ENCODE results near the gene EPHB3.
A peak's percentile ranks its signal among the peaks of the same experiment; 100 is the strongest.

EPHB3 gene

DNA sequence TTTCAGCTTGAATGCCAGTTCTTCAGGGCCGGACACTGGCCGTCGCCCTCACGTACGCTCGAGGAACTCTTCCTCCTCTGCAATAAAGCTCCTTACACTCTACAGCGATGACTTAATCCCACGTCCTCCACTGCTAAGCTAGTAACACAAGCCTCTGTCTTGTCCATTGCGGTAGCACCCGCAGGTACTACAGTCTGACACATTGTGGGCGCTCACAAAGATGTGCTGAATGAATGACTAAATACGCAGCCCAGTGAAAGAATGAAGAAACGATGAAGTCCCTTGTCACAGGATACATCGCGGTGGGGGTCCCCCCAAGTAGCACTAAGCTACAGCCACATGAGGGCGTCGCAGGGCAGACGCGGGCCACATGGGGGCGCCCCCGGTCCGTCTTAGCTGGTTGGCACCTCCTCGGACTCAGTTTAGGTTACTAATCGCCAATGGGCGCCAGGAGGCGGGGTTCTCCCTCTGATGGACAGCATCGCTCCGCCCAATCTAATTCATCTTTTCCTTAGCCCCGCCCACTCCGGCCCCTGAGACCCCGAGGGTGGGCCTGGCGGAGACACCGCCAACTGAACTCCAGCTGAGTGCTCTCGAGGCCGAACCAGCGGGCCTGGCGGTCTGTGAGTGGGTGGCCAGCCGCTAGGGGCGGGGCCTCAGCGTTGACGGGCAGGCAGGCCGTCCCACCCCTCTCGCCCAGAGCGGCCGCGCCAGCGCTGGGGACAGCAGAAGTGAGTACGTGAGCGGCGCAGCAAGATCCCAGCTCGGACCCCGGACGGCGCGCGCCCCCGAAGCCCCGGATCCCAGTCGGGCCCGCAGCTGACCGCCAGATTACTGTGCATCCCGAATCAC, at the start of gene EPHB3:
TSS of gene EPHB3 (plus strand) at position 725 of the 852 bp plus-strand sequence. CDS start 451 bp downstream, outside the sequence.
- peak; percentile 99 for DNase-seq

DNA sequence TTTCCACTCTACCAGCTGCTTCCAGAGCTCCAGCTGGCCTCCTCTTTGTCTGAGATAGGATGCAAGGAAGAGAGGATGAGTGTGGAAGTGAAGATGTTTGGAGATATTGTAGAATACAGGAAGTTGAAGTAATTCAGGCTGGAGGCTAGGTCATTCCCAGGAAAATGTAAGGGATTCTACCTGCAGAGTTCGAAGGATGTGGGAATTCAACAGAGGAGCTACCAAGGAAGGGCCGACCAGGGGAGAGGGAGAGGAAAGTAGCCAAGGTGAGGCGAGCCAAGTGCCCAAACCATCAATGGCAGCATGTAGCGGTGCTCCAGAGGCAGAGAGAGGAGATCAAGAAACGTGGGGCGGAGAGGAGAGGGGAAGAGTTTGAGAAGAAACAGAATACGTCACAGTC, 49.0 kb upstream of the EPHB3 start:
- no peak for DNase-seq

GRCh38 chr3:184513276-184514170, 48.1 kb upstream of the EPHB3 start:
- DNase-seq, result peak; percentile 89

GRCh38 chr3:184514171-184514490, 47.5 kb upstream of the EPHB3 start:
- DNase-seq, result peak; percentile 65

GRCh38 chr3:184523825-184524615, 37.6 kb upstream of the EPHB3 start:
- DNase-seq, result peak; percentile 20

GRCh38 chr3:184524981-184525336, 36.6 kb upstream of the EPHB3 start:
- no peak for DNase-seq

GRCh38 chr3:184525337-184526087, 36.1 kb upstream of the EPHB3 start:
- peak; percentile 46 for DNase-seq

GRCh38 chr3:184526088-184526433, 35.5 kb upstream of the EPHB3 start:
- peak; percentile 49 for DNase-seq

DNA sequence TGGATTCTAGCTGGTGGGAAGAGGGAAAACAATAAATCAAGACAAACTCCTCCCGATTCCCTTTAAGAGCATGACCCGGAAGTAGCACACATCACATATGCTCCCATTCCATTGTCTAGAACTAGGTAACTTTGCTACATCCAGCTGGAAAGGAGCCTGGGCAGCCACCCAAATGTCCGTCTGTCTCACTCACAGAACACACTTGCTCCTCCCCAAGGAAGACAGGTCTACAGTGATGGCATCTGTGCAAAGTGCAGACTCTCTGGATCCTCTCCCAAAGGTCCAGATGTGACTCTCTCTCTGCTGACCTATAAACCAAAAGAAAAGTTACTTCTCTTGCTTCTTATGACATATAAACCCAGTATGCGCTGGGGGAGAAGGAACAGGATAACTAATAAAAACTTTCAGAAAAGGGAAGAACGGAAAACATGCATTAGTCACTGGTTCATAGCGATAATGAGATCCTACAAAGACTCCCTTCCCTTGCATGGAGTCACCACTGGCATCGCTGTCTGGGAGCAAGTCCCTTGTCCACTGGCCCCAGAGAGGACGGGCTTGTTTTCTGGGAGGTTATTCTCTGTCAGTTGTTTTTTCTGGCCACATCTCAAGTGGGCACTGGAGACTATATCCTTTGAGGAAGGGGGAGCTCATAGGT, 29.8 kb upstream of the EPHB3 start:
- DNase-seq, result no peak

DNA sequence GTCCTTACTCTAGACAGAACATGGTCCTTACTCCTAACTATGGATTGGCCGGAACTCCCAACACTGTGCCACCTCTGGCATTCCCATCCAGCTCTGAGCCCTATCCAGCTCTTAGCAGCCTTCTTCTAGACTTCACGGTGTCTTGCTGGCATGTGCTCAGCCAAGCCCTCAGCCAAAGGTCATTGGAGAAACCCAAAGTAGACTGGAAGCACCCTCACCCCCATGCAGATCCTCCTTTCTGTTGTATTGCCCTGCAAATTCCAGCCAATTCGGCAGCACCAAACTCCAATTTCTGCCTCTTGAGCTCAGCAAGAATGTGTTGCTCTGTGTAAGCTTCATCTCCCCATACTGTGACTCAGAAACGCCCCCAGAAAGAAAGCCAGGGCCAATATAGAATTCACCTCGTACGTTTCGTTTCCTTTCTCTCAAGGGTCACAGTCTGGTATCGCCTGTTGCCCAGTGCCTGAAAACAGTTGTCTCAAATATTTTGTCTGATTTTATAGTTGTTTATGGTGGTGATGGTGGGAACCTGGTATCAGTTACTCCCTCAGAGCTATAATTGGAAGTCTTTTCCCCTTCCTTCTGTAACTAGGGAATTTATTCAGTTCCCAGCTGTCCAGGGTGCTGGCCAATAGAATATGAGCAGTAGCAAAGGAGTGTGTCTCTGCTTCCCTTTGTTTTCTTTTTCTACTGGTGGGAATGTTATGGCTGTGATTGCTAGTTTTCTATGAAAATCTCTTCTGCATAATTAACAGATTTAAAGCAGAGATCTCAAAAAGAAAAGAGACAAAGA, 28.4 kb upstream of the EPHB3 start:
- no peak for DNase-seq

DNA sequence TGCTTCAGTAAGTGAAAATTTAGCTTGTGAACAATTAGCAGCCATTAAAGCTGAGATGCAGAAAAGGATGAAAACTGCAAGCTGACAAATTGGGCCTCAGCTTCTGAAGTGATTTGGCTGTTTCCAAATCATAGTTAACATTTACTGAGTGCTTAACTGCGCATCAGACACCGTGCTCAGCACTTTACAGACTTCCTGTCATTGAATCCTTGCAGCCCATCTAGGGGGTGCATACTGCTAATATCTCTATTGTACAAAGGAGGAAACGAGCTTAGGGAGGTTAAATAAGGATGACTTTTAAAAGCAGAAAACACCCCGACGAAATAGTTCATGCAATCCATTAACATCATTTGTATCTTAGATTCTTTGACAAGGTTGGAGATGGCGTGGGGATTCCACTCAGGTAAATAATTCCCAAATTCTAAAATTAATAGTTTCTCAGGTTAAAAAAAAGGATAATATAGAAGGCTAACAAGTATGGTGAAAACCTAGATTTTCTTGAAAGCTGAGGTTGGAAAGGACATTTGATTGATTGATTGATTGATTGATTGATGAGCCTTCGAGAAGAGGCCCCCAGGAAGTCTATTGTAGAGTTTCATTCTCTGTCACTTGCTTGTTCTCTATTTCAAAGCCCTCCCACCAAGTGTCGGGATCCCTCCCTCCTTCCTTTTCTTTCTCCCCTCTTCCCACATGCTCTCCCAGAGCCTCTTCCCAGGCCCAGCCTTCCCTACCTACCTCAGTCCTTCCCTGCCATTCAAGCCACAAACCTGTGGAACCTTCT, 23.5 kb upstream of the EPHB3 start:
- DNase-seq, result no peak

- no peak for DNase-seq
Measured at GRCh38 chr3:184538666-184539431, 22.7 kb upstream of the EPHB3 start.

DNA sequence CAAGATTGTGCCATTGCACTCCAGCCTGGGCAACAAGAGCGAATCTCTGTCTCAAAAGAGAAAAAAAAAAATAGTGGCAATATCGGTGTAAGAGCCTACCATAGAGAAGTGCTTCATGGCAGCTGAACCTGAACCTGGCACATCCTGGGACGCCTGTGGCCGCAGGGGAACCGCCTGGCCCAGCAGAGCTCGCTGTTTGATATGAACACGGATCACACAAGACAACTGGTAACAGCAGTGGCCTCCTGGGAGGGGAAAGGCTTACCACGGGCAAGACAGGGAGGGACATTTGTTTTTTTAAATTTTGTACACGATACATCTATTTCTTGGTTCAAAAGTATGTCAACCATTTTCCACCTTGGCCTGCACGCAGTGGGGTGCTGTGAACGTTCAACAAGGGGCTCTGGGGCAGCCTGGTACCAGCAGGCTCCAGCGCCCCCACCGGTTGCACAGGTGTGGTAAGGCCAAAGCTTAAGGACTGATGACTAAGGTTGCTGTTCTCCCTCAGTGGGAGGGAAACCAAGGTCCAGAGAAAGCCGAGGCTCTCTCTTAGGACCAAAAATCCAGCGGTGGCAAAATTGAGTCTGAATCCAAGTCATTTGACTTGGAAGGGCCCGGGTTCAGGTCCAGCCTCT, 21.7 kb upstream of the EPHB3 start:
- no peak for DNase-seq

- peak; percentile 31 for DNase-seq
Measured at GRCh38 chr3:184540777-184541681, 20.6 kb upstream of the EPHB3 start.

DNA sequence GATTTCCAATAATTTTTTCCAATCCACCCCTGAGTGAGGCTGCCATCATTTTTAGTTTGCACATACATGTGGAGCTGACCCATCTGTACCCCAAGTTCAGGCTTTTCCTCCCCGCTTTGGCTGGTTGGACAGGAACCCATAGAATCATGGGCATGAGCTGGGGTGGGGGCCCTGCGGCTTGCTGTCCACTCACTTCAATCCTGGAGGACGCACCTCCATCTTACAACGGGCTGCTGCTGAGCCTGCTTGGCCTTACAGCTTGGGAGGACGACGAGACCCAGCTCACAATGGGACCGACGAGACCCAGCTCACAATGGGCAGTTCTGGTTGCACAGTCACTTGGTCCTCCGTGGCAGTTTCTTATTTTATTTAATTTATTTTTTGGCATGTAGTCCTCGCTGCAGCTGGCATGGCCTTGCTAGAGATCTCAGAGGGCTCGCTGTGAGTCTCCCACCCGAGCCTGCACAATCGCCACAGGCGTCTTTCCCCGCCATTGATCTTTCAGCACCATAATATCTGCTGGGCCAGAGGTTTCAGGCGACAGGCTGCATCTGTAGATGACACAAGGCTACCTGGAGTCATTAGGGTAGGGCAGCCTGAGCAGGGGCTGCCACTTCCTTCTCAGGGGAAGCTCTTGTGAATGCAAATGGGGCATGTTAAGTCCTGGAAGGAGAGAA, 19.6 kb upstream of the EPHB3 start:
- DNase-seq, result no peak

DNA sequence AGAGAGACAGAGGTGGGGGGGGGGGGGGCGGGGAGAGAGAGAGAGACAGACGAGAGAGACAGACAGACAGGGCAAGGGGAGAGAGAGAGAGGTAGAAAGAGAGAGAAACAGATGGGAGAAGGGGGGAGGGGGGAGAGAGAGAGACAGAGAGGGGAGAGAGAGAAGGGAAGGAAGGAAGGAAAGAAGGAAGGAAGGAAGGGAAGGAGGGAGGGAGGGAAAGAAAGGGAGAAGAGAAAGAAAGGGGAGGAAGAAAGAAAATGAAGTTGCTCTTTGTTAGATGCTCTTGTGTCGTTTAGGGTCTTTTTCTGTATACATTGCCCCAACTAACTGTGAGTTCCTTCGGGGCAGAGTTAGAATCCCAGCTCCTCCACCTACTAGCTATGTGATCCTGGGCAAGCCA, 19.0 kb upstream of the EPHB3 start:
- DNase-seq, result no peak

- DNase-seq, result no peak
Measured at GRCh38 chr3:184543256-184543655, 18.3 kb upstream of the EPHB3 start.

Data from NCI-H2227 treated with DMSO at 0.1 percent for 48 hours (cell line).